ENCODE measurements around the gene SPPL3.
"Not testable (repeated sequence)": the region's sequence is repeated elsewhere in the genome, so short reads cannot be mapped to it uniquely, and the experiment has no call there.

Gene SPPL3

GRCh38 chr12:120904197-120904773, at the start of gene SPPL3:
TSS of gene SPPL3 (minus strand) at chr12:120904358. CDS start at chr12:120903867, 491 bp downstream.
- peak; percentile 92 for DNase-seq

GRCh38 chr12:120950807-120951206, 46.6 kb upstream of the SPPL3 start:
- DNase-seq = no peak

GRCh38 chr12:120950260-120950799, 46.2 kb upstream of the SPPL3 start:
- DNase-seq = not testable (repeated sequence)

- DNase-seq = not testable (repeated sequence)
Observed at GRCh38 chr12:120945516-120945915, 41.4 kb upstream of the SPPL3 start.

- DNase-seq = peak; percentile 66
Observed at GRCh38 chr12:120944645-120945217, 40.6 kb upstream of the SPPL3 start.

GRCh38 chr12:120943482-120943881, 39.3 kb upstream of the SPPL3 start:
- DNase-seq = no peak

- DNase-seq = no peak
Observed at GRCh38 chr12:120941846-120942405, 37.8 kb upstream of the SPPL3 start.

- no peak for DNase-seq
Observed at GRCh38 chr12:120941412-120941811, 37.3 kb upstream of the SPPL3 start.

- no peak for DNase-seq
Observed at GRCh38 chr12:120940799-120941198, 36.6 kb upstream of the SPPL3 start.

- DNase-seq = no peak
Observed at GRCh38 chr12:120940006-120940405, 35.8 kb upstream of the SPPL3 start.

GRCh38 chr12:120939523-120939922, 35.4 kb upstream of the SPPL3 start:
- DNase-seq = no peak

- no peak for DNase-seq
Observed at GRCh38 chr12:120938496-120938895, 34.3 kb upstream of the SPPL3 start.

- no peak for DNase-seq
Observed at GRCh38 chr12:120936197-120936596, 32.0 kb upstream of the SPPL3 start.

- DNase-seq = no peak
Observed at GRCh38 chr12:120933786-120934185, 29.6 kb upstream of the SPPL3 start.

- DNase-seq = no peak
Observed at GRCh38 chr12:120932956-120933526, 28.9 kb upstream of the SPPL3 start.

- DNase-seq = no peak
Observed at GRCh38 chr12:120932058-120932457, 27.9 kb upstream of the SPPL3 start.

GRCh38 chr12:120930032-120930431, 25.9 kb upstream of the SPPL3 start:
- no peak for DNase-seq

- DNase-seq = no peak
Observed at GRCh38 chr12:120928864-120929652, 24.9 kb upstream of the SPPL3 start.

- no peak for DNase-seq
Observed at GRCh38 chr12:120925740-120926563, 21.8 kb upstream of the SPPL3 start.

- DNase-seq = no peak
Observed at GRCh38 chr12:120922279-120922678, 18.1 kb upstream of the SPPL3 start.

- no peak for DNase-seq
Observed at GRCh38 chr12:120921637-120922036, 17.5 kb upstream of the SPPL3 start.

- DNase-seq = no peak
Observed at GRCh38 chr12:120920178-120920577, 16.0 kb upstream of the SPPL3 start.
